Measurements from ENCODE around the gene CST6.

The CST6 gene

GRCh38 chr11:66051766-66052663, 40.2 kb downstream of the CST6 start, which contains the start of gene SF3B2:
Gene SF3B2, plus strand, starts transcription at chr11:66052364. Its CDS starts 21 bp downstream, at chr11:66052385.
- Histone ChIP-seq H3K79me2 (ENCODE audit: insufficient read depth, low read length) (peaks cover 44% of the 10 kb centered on the region), H3K4me2 (ENCODE audit: low read depth, low read length, poor library complexity, severe bottlenecking) (peak within 1 kb of the TSS; percentile 100), H3F3A (ENCODE audit: low read depth) (no peaks in the 10 kb centered on the region), H3K9ac (ENCODE audit: low read depth, low read length, poor library complexity, severe bottlenecking) (peak within 1 kb of the TSS; percentile 99), H3K9me3 (ENCODE audit: insufficient read depth, low read depth, low read length) (no peaks in the 10 kb centered on the region), H3K27me3 (ENCODE audit: insufficient read depth, low read length, poor library complexity, severe bottlenecking) (no peaks in the 10 kb centered on the region), H4K20me1 (ENCODE audit: insufficient read depth, low read length, poor library complexity, severe bottlenecking) (peaks cover 17% of the 10 kb centered on the region), H2AFZ (ENCODE audit: low read length) (peak within 1 kb of the TSS; percentile 87), H3K4me3 (ENCODE audit: low read length, poor library complexity, severe bottlenecking) (peak within 1 kb of the TSS; percentile 100), H3K36me3 (ENCODE audit: insufficient read depth, low read length) (peaks cover 24% of the 10 kb centered on the region; the same call in 1 of the 2 replicates), H3K4me1 (ENCODE audit: insufficient read depth, low read length, poor library complexity, severe bottlenecking) (peaks cover 21% of the 10 kb centered on the region), H3K9me2 (replicated peaks; ENCODE audit: low read depth, low read length) (no peaks in the 10 kb centered on the region)
- no peak for TF ChIP-seq EZH2phosphoT487 (IDR thresholded peaks at IDR 0.05; ENCODE audit: borderline replicate concordance)
- no peak for TF ChIP-seq CTCF (conservative IDR thresholded peaks at IDR 0.05; ENCODE audit: low read length)

- H3K79me2 ChIP-seq (ENCODE audit: insufficient read depth, low read length) = peaks cover 44% of the 10 kb centered on the region
- H3K9me2 ChIP-seq (replicated peaks; ENCODE audit: low read depth, low read length) = no peaks in the 10 kb centered on the region
- peaks cover 30% of the 10 kb centered on the region; the same call in 1 of the 2 replicates for H3K36me3 ChIP-seq (ENCODE audit: insufficient read depth, low read length)
- H2AFZ ChIP-seq (ENCODE audit: low read length) = peak overlapping the region; percentile 74
- peak overlapping the region; percentile 100 for H3K4me3 ChIP-seq (ENCODE audit: low read length, poor library complexity, severe bottlenecking)
- TF ChIP-seq EZH2phosphoT487 (IDR thresholded peaks at IDR 0.05; ENCODE audit: borderline replicate concordance) (no peak), CTCF (conservative IDR thresholded peaks at IDR 0.05; ENCODE audit: low read length) (no peak)
- no peaks in the 10 kb centered on the region for H3F3A ChIP-seq (ENCODE audit: low read depth)
- H3K9ac ChIP-seq (ENCODE audit: low read depth, low read length, poor library complexity, severe bottlenecking) = peak overlapping the region; percentile 99
- peak overlapping the region; percentile 100 for H3K4me2 ChIP-seq (ENCODE audit: low read depth, low read length, poor library complexity, severe bottlenecking)
- H4K20me1 ChIP-seq (ENCODE audit: insufficient read depth, low read length, poor library complexity, severe bottlenecking) = peaks cover 17% of the 10 kb centered on the region
- H3K4me1 ChIP-seq (ENCODE audit: insufficient read depth, low read length, poor library complexity, severe bottlenecking) = peaks cover 21% of the 10 kb centered on the region
- H3K27me3 ChIP-seq (ENCODE audit: insufficient read depth, low read length, poor library complexity, severe bottlenecking) = no peaks in the 10 kb centered on the region
- no peaks in the 10 kb centered on the region for H3K9me3 ChIP-seq (ENCODE audit: insufficient read depth, low read depth, low read length)
Measured at GRCh38 chr11:66052664-66052982, 40.8 kb downstream of the CST6 start.

- Histone ChIP-seq H3K9me3 (ENCODE audit: insufficient read depth, low read depth, low read length) (no peaks in the 10 kb centered on the region), H3K36me3 (ENCODE audit: insufficient read depth, low read length) (peaks cover 52% of the 10 kb centered on the region; the same call in 1 of the 2 replicates), H2AFZ (ENCODE audit: low read length) (no peak overlapping the region), H3F3A (ENCODE audit: low read depth) (no peaks in the 10 kb centered on the region), H3K79me2 (ENCODE audit: insufficient read depth, low read length) (peaks cover 44% of the 10 kb centered on the region), H3K4me3 (ENCODE audit: low read length, poor library complexity, severe bottlenecking) (no peak overlapping the region), H3K9me2 (replicated peaks; ENCODE audit: low read depth, low read length) (no peaks in the 10 kb centered on the region), H3K4me1 (ENCODE audit: insufficient read depth, low read length, poor library complexity, severe bottlenecking) (peaks cover 21% of the 10 kb centered on the region), H4K20me1 (ENCODE audit: insufficient read depth, low read length, poor library complexity, severe bottlenecking) (peaks cover 17% of the 10 kb centered on the region), H3K27me3 (ENCODE audit: insufficient read depth, low read length, poor library complexity, severe bottlenecking) (no peaks in the 10 kb centered on the region), H3K4me2 (ENCODE audit: low read depth, low read length, poor library complexity, severe bottlenecking) (no peak overlapping the region), H3K9ac (ENCODE audit: low read depth, low read length, poor library complexity, severe bottlenecking) (no peak overlapping the region)
- no peak for TF ChIP-seq CTCF (conservative IDR thresholded peaks at IDR 0.05; ENCODE audit: low read length)
- TF ChIP-seq EZH2phosphoT487 (IDR thresholded peaks at IDR 0.05; ENCODE audit: borderline replicate concordance) = no peak
Measured at GRCh38 chr11:66055021-66055420, 43.2 kb downstream of the CST6 start.
